Spleen (tissue), 7 donors: Measurements from ENCODE around the gene DAD1.

ENCODE experiments used
- POLR2A ChIP-seq, 3 donors: fragments of 450-650 bp; IDR thresholded peaks; one replicate each; pipeline ENCODE4 v1.5.1; 2017; ENCODE audit warnings: antibody characterized with exemption in 3 of 3, mild to moderate bottlenecking in 1 of 3
- TF ChIP-seq, protein P1 (sequence below), 11 experiments: fragments of 200-600 bp in 7 of 11; fragments of 450-650 bp in 4 of 11; sonication (generic) in 4 of 11; IDR thresholded peaks in 8 of 11; conservative IDR thresholded peaks in 3 of 11; 1 replicate in 7 of 11; 2 replicates in 4 of 11; pipeline versions ENCODE4 v1.4.0 to v1.8.0; 2016 to 2021; ENCODE audit warnings: antibody characterized with exemption in 11 of 11, inconsistent platforms in 4 of 11, mild to moderate bottlenecking in 1 of 11
- donor health status: DM: no; HTN: no; CAD: no; lungs with moderate emphysema.
- donor health status: DM: no; HTN: no; CAD: no.
- donor health status: DM: no; HTN: no; CAD: no.

DNA sequence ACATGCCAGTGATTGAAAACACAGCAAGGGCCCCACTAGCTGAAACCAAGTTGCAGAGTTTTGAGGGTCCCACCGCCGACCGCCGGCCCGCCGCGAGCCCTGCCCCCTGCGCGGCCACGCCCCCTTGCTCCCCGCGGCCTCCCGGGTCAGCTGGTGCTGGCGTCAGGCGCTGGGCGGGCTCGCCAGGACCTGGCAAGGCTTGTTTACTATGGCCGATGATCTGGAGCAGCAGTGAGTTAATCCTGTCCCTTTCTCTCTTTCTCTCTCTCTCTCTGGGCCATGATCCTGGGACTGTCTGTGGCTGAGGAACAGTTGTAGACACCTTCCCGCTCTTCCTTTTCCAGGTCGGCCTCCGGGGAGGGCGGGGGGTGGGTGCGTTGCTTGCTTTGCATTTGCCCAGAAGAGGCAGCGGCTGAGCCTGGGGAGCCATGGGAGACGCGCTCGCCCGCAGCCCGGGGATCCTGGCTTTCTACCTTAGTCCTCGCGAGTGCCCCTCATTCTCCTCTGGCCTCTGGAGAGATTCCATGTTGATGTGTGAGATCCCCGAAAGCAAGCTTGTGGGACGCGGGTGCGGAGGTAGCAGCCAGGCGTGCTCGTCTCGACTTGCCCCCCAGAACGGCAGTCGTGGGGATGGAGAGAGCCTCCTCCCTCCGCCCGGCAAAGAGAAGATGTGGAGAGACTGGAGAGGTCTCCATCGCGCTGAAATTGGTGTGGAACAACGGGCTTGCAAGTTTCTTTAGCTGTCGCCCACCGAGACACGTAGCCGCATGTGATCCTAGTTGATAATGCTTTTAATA, 9.3 kb upstream of the DAD1 start, which contains the start of gene ABHD4:
- peak in 1 of 3 donors; percentile 83 for TF ChIP-seq POLR2A (IDR thresholded peaks at IDR 0.05)
- TF ChIP-seq, protein P1, sequence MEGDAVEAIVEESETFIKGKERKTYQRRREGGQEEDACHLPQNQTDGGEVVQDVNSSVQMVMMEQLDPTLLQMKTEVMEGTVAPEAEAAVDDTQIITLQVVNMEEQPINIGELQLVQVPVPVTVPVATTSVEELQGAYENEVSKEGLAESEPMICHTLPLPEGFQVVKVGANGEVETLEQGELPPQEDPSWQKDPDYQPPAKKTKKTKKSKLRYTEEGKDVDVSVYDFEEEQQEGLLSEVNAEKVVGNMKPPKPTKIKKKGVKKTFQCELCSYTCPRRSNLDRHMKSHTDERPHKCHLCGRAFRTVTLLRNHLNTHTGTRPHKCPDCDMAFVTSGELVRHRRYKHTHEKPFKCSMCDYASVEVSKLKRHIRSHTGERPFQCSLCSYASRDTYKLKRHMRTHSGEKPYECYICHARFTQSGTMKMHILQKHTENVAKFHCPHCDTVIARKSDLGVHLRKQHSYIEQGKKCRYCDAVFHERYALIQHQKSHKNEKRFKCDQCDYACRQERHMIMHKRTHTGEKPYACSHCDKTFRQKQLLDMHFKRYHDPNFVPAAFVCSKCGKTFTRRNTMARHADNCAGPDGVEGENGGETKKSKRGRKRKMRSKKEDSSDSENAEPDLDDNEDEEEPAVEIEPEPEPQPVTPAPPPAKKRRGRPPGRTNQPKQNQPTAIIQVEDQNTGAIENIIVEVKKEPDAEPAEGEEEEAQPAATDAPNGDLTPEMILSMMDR (IDR thresholded peaks at IDR 0.05 in 8 of 11, conservative IDR thresholded peaks at IDR 0.05 in 3 of 11), result no peak
